Stimulated activated CD8-positive, alpha-beta memory T cell treated with anti-CD3 and anti-CD28 coated beads, Interleukin-15, amount 100 ng/mL, for 4 hours (primary cell): ENCODE data around the gene UTS2B.
"Not testable (repeated sequence)": the region's sequence is repeated elsewhere in the genome, so short reads cannot be mapped to it uniquely, and the experiment has no call there.

Experiments
- DNase-seq, 2 donors: peaks; one replicate each; pipeline ENCODE4 v3.0.0-alpha.2; 2020; ENCODE audit warnings: low read depth in 2 of 2

The UTS2B gene

DNA sequence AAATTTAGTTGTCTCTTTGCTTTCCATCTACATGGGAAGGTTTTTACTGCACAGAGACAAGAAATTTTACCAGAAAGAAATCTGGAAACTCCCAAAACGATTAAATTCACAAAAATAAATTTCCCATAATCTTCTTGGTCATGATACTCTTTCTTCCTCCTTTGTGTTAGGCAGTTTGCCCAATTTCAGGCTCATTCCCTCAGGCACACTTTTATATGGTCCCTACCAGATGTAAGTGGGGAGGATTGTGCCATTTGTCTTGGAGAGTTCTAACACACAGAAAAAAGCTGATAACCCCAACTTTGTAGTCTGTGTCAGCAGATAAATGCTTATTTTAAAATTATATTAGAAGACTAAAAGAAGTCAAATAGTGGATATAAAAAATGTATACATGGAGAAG is 50.2 kb downstream of the UTS2B start:
- no peak for DNase-seq

DNA sequence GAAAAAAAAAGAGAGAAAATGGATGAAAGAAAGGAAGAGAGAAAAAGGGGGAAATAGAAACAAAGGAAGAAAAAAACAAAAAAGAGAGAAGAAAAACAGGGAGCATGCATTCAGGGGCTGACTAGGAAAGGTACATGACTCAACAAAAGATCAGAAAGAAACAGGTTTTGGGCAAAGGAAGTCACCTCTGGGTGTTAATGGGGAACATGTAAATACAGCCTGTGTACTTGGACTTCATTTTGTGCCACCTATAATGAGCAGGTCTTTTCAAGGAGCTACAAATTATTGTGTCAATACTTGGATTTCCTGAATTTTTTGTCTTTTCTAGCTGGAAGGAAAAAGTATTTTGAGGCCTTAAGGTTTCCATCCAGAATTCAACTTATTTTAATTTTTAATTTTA is 54.6 kb downstream of the UTS2B start:
- no peak for DNase-seq

DNA sequence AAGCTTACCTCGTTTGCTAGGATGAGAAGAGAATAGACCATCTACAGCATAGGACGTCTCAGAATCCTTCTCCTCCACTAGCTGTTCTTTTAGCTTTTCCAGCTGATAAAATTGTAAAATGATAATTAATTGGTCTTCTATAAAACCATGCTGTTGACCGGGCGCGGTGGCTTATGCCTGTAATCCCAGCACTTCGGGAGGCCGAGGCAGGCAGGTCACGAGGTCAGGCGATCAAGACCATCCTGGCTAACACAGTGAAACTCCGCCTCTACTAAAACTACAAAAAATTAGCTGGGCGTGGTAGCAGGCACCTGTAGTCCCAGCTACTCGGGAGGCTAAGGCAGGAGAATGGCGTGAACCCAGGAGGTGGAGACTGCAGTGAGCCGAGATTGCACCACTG is 55.1 kb downstream of the UTS2B start:
- DNase-seq: not testable (repeated sequence)

DNA sequence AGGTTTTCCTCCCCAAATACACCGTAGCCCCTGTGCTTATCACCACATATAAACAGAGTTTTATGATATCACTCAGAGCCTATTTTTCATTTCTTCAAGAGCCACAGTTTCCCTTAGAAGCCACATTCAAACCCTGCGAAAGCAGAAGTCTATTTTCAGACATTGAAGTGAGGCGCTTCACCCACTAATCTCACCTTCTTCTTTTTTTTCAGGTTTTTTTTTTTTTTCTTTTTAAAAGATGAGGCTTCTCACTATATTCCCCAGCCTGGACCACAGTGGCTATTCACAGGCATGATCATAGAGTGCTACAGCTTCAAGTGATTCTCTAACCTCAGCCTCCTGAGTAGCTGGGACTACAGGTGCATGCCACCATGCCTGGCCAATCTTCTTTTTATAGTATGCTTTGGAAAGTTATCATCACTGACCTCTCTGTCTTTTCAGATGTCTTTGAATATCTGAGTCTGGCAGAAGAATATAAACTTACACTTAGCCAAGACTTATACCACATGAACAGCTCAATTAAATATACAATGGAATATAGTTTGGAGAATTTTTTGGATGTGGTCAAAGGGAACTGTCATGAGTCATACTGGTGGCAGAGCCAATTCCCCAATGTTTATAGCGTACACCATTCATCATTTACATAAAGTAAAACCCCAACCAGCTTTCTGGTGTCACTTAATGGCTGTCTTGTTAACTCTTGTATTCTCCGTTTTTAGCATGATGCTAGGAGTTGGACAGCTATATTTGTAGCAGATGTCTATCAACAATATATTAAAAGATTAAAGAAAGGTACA is 60.8 kb downstream of the UTS2B start:
- DNase-seq: no peak

DNA sequence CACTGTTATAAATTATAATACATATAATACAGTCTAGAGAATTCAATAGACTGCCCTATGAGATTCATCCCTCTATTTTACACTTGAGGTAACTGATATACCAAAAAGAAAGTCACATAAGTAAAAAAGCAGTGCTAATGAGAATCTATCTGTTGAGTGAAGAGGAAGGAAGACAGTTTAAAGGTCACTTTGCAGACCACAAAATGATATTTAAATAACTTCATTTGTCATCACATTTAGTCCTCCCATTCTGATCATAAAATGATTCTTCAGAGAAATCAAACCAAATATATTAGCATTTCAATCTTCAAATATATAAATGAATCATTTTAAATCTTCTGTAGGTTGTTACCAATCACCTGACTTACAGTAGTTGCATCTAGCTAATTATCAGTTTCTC is 61.6 kb downstream of the UTS2B start:
- no peak for DNase-seq

DNA sequence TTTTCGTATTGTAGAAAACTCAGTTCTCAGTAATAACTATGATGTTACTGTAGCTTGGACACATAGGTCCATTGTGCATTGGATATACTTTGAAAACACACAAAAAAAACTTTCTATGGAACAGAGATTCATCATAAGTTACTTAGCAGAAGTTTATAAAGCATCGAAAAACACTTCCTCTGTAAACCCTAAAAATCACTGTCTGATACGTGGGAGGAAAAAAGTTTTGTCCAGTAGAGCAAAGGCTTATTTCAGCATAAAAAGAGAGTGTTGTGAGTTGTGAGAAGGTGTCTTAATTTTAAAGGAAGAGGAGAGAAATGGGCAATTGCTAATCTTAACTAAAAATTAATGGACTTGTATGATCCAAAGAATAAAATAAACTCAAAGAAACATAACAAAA is 66.5 kb downstream of the UTS2B start:
- no peak for DNase-seq

DNA sequence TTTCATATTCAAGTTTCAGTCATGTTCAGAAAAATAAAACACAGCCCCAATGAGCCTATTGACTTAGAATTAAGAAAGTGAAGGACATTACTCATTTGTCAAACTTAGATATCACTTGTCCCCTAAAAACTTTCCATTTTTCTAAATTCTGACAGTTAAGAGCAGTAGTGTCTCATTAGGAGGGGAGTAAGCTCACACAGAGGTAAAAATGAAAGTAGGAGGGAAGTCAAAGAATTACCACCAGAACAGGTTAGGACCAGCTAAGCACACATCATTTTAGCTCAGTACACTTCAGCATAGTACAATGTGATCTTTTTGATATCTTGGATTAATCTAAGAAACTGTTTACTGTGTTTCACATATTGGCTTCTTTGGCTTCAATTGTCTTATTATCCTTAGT is 67.0 kb downstream of the UTS2B start:
- no peak for DNase-seq

DNA sequence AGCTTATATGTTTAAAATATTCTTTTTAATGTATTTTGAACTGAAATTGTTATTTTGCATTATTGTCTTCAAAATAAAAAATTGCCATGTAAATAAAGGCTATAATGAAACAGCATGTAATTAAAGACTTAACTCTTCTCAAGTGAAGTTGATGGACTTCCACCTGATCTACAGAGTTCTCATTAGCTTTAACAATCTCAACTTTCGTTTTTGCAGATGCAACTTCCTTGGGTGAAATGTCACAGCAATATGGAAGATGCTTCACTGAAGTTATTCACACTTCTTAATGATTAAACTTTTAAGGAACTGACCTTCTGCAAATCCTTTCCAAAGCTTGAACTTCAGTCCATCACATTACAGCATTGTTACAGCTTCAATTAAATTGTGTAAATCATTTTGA is 67.7 kb downstream of the UTS2B start:
- DNase-seq: no peak

DNA sequence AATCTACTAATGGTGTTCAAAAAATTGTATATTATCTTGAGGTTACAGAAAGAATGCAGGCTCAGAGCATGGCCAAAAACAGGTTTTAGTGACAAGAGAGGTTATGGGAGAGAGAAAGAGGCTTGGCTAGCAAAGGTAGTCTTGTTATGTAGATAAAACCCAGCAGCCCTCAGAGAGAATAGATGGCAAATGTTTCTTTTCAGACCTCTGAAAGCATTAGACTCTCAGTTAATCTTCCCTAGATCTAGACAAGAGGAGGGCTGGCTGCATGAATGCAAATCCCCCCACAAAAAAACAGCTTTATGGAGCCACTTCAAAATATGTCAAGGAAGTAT is 69.1 kb downstream of the UTS2B start:
- no peak for DNase-seq

DNA sequence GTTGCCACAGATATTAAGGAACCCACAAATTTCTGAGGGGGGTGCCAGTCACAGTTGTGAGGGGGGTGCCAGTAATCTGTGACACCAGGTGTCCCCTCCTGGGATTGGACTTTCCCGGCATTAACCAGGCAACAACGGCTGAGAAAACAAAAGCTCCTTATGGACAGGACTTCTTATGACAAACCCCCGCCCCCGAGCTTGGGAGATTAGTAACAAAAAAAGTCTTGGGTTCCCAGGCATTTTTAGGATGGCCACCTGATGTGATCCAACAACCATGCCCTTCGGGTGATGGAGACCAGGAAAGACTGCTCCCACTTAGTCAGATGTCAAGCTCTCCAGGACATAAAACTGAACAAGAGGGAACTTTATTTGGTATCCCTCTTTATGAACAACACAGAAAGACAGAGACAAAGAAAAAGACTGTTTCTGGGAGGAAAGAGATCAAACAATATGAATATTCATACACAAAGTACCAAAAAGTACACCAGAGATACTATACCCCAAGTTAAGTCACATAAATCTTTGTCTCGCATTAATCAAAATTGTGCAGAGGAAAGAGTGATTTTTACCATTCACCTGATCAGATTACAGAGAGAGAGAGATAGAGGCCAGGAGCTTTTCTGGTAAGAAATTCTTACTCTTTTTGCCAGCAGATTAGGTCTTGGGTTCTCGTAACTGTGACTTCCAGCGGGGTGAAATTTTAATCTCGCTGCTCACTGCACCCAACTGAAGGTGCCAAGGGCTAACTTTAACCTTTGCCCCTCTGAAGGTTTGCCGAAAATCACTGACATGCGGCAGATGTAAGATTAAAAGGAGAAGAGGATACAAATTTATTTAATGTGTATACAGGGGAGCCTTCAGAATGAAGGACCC is 69.7 kb downstream of the UTS2B start:
- no peak for DNase-seq

DNA sequence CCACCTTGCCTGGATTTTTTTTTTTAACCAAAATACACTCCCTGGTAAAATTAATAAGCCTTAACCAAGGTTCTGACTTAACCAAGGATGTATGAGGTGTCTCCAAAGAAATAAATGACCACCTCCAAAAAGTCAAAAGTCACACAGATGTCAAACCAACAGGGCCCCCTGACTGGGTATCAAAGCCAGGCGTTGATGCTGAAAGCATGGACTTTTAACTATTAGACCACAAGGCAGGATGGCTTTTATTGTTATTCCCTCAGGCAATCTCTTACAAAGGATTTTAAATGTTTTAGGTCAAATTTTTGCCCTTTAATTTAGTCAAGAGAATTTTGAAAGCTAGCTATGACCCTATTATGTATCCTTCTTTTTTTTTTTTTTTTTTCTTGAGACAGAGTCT is 70.8 kb downstream of the UTS2B start:
- no peak for DNase-seq

DNA sequence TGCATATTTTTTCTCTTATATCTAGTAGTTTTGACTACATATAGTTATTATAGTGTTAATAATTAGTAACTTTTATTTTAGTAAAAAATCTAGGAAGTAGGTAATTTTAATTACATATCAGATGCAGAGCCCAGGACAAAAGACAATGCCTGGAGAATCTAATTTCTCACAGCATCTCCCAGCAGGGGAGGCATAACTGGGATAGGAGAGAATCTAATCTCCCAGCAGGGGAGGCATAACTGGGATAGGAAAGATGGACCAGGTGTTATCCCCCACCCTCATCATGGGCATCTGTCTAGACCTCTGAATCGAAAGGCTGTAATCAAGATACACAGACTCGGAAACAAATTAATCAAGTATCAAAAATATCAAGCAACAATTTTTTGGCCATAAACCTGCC is 73.0 kb downstream of the UTS2B start:
- no peak for DNase-seq

DNA sequence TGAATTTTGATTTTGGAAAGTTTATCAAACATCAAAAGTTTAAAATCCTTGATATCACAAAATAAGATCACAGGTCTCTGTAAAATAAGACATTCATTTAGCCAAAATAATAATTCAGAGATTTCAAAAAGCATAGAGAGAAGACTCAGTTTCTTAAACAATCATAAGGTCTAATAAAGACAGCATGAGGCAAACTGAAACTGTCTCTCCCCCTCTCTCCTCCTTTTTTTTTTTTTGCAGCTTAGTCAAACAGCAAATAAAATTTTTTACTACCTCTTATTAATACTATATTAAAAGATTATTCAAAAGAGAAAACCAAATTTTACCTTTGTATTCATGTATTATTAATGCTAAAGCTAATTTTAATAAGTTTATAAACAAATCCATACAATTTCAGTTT is 73.9 kb downstream of the UTS2B start:
- no peak for DNase-seq

DNA sequence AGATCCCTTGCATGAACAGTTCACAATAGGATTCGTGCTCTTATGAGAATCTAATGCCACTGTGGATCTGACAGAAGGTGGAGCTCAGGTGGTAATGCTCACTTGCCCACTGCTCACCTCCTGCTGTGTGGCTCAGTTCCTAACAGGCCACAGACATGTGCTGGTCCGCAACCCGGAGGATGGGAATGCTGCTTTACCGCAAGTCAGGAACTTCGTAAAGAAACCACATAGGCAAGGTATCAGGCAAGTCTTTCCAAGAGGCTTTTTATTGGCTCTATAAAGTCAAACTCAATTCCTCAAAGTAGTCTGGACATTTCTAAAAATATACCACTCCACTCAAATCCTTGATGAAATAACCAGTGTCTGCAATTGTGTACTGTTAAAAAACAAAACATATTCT is 75.2 kb downstream of the UTS2B start:
- DNase-seq: no peak

DNA sequence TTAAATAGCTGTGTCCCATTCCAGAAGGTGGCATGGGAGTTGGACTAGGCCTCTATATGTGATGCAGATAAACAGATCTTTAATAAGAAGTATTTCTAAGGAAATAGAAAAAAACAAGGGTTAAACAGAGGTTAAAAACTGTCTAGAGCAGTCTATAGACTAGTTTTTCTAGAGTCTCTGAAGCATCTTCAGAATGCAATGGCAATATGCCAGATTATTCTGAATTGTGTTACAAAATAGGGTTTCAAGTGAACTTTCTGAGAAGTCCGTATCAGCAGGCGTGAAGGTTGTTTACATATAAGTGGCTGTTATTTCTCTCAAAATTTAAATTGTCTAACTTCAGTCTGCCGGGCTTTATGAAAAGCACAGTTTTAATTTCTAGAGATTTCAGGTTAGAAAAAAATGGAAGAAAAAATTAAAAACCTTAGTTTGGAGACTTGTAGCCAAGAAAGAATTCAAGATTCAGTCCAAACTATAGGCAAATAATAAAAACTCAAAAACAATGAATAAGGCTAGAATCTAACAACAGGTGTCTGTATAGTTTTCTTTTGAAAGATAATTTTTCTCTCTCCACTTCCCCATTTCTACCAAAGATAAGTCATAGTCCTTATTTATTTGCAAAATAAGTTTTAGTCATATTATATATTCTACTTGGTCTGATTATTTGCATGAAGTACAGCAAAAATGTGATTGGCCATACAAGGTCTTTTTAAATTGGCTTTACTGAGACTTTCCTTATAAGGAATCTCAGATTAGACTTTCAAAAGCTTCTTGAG is 76.0 kb downstream of the UTS2B start:
- DNase-seq: no peak

DNA sequence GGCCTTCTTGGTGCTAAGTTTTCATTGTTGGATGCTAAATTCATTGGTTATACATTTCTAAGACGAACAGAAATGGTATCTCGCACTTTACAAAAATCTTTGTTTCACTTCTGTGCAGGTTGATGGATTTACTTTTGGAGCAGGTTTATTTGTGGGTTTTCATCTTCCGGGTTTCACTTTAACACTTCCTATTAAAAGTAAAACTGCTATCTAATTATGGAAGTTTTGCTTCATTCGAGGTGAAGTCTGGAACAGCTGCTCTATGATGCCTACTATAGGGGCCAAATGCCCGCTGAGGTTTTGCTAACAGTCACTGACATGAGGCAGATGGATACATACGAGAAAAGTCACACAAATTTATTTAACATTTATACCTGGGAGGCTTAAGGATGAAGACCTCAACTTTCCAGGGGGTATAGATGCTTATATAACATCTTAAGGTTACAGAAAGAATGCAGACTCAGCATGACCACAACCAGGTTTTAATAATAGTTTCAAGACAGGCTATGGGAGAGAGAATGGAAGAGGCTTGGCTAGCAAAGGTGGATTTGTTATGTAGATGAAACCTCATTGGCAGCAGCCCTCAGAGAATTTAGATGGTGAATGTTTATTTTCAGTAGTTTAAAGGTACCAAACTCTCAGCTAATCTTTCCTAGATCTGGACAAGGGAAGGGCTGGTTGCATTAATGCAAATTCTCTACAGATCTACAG is 77.1 kb downstream of the UTS2B start:
- no peak for DNase-seq

DNA sequence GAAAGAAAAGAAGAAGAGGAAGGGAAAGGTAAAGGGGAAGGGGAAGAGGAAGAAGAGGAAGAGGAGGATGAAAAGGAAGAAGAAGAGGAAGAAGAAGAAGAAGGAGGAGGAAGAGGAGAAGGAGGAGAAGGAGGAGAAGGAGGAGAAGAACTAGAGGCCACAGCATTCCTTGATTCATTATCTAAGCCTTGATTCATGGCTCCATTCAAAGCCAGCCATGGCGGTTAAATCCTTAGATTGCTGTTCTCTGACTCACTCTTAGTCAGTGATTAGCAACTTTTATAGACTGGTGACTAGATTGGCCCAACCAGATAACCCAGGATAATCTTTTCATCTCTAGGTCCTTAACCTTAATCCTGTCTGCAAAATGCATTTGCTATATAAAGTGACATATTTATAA is 83.7 kb downstream of the UTS2B start:
- no peak for DNase-seq

DNA sequence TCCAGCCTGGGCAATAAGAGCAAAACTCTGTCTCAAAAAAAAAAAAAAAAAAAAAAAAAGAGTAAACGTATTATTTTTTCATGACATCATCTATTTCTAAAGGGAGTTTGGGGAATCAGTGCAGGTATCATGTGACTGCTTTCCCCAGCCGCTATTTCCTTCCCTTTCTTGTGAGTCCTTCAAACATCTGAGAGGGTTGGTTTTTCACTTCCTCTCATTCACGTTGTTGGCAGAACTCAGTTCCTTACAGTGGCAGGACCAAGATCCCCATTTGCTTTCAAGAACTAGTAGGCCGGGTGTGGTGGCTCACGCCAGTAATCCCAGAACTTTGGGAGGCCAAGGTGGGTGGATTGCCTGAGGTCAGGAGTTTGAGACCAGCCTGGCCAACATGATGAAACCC is 84.3 kb downstream of the UTS2B start:
- not testable (repeated sequence) for DNase-seq

DNA sequence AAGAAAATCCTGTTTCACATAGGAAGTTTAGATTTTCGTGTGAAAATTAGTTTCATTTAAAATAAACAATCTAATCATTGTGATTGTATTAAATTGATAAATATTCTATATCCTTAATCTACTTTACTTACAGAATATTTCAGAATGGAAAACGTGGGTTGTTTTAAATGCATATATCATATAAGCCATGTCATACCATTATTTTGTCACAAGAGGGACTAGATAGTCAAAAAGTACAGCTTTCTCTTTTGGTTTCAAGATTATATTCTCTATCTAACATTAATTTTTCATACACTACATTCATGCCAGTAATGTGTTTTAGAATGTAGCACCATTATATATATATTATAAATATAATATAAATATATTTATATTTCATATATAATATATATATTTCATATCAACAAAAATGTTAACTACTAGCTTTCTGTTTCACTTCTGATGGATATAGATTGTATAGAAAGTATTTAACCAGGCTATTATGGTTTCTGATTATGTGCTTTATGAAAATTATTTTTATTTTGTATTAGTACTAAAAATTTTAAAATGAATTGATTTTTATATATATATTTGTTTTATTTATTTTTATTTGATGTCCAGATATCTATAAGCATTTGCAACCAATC is 86.0 kb downstream of the UTS2B start:
- no peak for DNase-seq

DNA sequence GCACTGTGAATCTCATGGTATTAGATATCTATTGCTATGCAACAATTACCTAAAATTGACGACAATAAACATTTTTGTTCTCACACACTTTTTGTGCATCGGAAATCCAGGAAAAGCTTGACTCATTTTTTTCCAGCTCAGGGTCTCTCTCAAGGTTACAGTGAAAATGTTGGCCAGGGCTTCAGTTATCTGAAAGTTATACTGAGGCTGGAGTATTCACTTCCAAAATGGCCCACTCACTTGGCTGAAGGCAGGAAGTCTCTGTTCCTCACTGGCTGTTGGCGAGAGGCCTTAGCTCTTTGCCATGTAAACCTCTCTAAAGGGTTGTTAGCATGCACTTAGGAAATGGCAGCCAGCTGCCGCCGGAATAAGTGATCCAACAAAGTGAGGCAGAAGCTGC is 89.8 kb downstream of the UTS2B start:
- DNase-seq: no peak

DNA sequence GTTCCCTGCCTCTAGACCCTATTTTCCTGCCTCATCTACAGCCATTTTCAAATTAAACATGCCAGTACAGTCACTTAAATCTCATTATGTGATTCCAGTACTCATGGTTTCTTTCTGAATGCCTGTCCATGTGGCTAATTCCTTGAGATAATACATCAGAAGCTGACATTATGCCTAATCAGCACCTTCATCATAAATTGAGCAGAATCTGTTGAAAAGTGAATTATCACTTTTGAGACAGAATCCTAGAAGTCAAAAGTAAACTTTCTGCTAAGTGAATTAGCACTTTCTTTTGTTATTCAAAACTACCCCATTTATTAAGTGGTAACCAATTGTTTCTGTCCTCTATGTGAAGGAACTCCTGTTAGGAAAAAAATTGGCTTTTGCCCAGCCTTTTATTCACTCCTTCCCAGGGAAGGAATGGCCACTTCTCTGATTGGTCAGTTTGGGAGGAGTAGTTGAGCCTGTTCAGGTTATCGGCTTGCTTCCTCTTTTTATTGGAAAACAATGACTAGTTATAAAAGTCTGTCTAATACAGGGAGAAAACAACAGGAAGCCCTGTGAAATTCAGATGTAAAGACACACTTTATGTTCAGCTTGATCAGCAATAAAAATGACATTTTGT is 90.8 kb downstream of the UTS2B start:
- DNase-seq: no peak
